Measurements from ENCODE around the gene REX1BD. TPM values are rescaled to one million over a fixed set of nuclear protein-coding genes. Genes with fewer than 3 reads are reported as not detected.

The REX1BD gene
- total RNA-seq, 1 experiment from 2014 or later, result 132 TPM

- no peak for DNase-seq (ENCODE audit: low spot score)
These were observed 25.1 kb downstream of the REX1BD start for GRCh38 chr19:18613589-18614234.

GRCh38 chr19:18616023-18616422, 27.4 kb downstream of the REX1BD start:
- DNase-seq (ENCODE audit: low spot score), result no peak

- DNase-seq (ENCODE audit: low spot score), result no peak
These were observed 29.0 kb downstream of the REX1BD start for GRCh38 chr19:18617562-18617961.

- no peak for DNase-seq (ENCODE audit: low spot score)
These were observed 29.6 kb downstream of the REX1BD start for GRCh38 chr19:18618236-18618635.

- no peak for DNase-seq (ENCODE audit: low spot score)
These were observed 31.7 kb downstream of the REX1BD start for GRCh38 chr19:18620311-18620710.

GRCh38 chr19:18620902-18621301, 32.3 kb downstream of the REX1BD start:
- no peak for DNase-seq (ENCODE audit: low spot score)

GRCh38 chr19:18626906-18627305, 38.3 kb downstream of the REX1BD start:
- no peak for DNase-seq (ENCODE audit: low spot score)

- no peak for DNase-seq (ENCODE audit: low spot score)
These were observed 40.8 kb downstream of the REX1BD start for GRCh38 chr19:18629166-18630088.

- DNase-seq (ENCODE audit: low spot score), result no peak
These were observed 44.7 kb downstream of the REX1BD start for GRCh38 chr19:18633321-18633720.

- no peak for DNase-seq (ENCODE audit: low spot score)
These were observed 46.2 kb downstream of the REX1BD start for GRCh38 chr19:18634612-18635297.

- no peak for DNase-seq (ENCODE audit: low spot score)
These were observed 47.2 kb downstream of the REX1BD start for GRCh38 chr19:18635831-18636182.

GRCh38 chr19:18636183-18636968, 47.8 kb downstream of the REX1BD start:
- peak; percentile 89 for DNase-seq (ENCODE audit: low spot score)

- no peak for DNase-seq (ENCODE audit: low spot score)
These were observed 48.5 kb downstream of the REX1BD start, which contains the start of gene KLHL26 for GRCh38 chr19:18636969-18637629. Gene KLHL26, plus strand, starts transcription at chr19:18637028. Its CDS starts 27 bp downstream, at chr19:18637055.

- DNase-seq (ENCODE audit: low spot score), result peak; percentile 46
These were observed 49.4 kb downstream of the REX1BD start for GRCh38 chr19:18637673-18638630.

- no peak for DNase-seq (ENCODE audit: low spot score)
These were observed 51.2 kb downstream of the REX1BD start for GRCh38 chr19:18639706-18640243.

All from HT-29 (cell line).